ENCODE measurements around the gene PRKAR2B. TPM values are rescaled to one million over a fixed set of nuclear protein-coding genes. Genes with fewer than 3 reads are reported as not detected.

PRKAR2B gene
- total RNA-seq, 1 donor from 2014 or later: 0.25 TPM

- intact Hi-C loops (cut with micrococcal nuclease): no loop called here
These were observed 127.0 kb downstream of the PRKAR2B start for GRCh38 chr7:107171496-107171895.

- intact Hi-C loops (cut with micrococcal nuclease): no loop called here
These were observed 127.9 kb downstream of the PRKAR2B start for GRCh38 chr7:107172276-107173032.

- intact Hi-C loops (cut with micrococcal nuclease): no loop called here
These were observed 128.7 kb downstream of the PRKAR2B start for GRCh38 chr7:107173191-107173590.

GRCh38 chr7:107173691-107174406 is 129.3 kb downstream of the PRKAR2B start:
- intact Hi-C loops (cut with micrococcal nuclease): no loop called here

- intact Hi-C loops (cut with micrococcal nuclease): no loop called here
These were observed 135.0 kb downstream of the PRKAR2B start for GRCh38 chr7:107179326-107180164.

GRCh38 chr7:107180378-107180777 is 135.9 kb downstream of the PRKAR2B start:
- intact Hi-C loops (cut with micrococcal nuclease): no loop called here

GRCh38 chr7:107181172-107181571 is 136.7 kb downstream of the PRKAR2B start:
- intact Hi-C loops (cut with micrococcal nuclease): no loop called here

- intact Hi-C loops (cut with micrococcal nuclease): no loop called here
These were observed 141.2 kb downstream of the PRKAR2B start for GRCh38 chr7:107185716-107186115.

- intact Hi-C loops (cut with micrococcal nuclease): no loop called here
These were observed 141.7 kb downstream of the PRKAR2B start for GRCh38 chr7:107186240-107186639.

- intact Hi-C loops (cut with micrococcal nuclease): no loop called here
These were observed 143.3 kb downstream of the PRKAR2B start for GRCh38 chr7:107187774-107188173.

GRCh38 chr7:107190090-107190489 is 145.6 kb downstream of the PRKAR2B start:
- intact Hi-C loops (cut with micrococcal nuclease): no loop called here

- intact Hi-C loops (cut with micrococcal nuclease): no loop called here
These were observed 149.5 kb downstream of the PRKAR2B start for GRCh38 chr7:107194052-107194451.

- intact Hi-C loops (cut with micrococcal nuclease): no loop called here
These were observed 152.5 kb downstream of the PRKAR2B start for GRCh38 chr7:107196834-107197610.

- intact Hi-C loops (cut with micrococcal nuclease): loop anchor here (2.0 kb wide), 1 partner anchor 525 kb away; no protein-coding TSS in a partner anchor
These were observed 157.4 kb downstream of the PRKAR2B start for GRCh38 chr7:107201795-107202450.

GRCh38 chr7:107203607-107204006 is 159.1 kb downstream of the PRKAR2B start:
- intact Hi-C loops (cut with micrococcal nuclease): loop anchor here (2.0 kb wide), 1 partner anchor 523 kb away; no protein-coding TSS in a partner anchor

- intact Hi-C loops (cut with micrococcal nuclease): no loop called here
These were observed 161.6 kb downstream of the PRKAR2B start for GRCh38 chr7:107206136-107206535.

- intact Hi-C loops (cut with micrococcal nuclease): no loop called here
These were observed 162.2 kb downstream of the PRKAR2B start for GRCh38 chr7:107206706-107207105.

- intact Hi-C loops (cut with micrococcal nuclease): no loop called here
These were observed 163.0 kb downstream of the PRKAR2B start for GRCh38 chr7:107207459-107207858.

GRCh38 chr7:107208024-107208521 is 163.6 kb downstream of the PRKAR2B start:
- intact Hi-C loops (cut with micrococcal nuclease): no loop called here

GRCh38 chr7:107208563-107208962 is 164.1 kb downstream of the PRKAR2B start:
- intact Hi-C loops (cut with micrococcal nuclease): no loop called here
